ENCODE data around the gene RASGRP4.

DNA sequence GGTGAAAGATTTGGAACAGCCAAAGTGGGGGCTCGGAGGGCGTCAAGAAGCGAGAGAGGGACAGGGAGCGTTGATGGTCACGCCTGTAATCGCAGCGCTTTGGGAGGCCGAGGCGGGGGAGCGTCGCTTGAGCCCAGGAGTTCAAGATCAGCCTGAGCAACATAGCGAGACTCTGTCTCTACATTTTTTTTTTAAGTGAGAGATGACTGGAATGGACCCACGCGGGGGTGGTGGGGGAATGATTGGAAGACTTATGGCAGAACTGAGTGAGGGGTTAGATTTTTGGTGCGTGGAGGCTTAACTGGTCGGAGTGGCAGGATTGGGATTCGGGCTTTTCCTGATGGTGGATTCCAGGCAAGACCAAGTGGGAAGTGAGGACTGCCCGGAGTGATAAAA is 50.9 kb downstream of the RASGRP4 start:
- TF ChIP-seq EZH2 (IDR thresholded peaks at IDR 0.05): no peak
- TF ChIP-seq, protein P1, sequence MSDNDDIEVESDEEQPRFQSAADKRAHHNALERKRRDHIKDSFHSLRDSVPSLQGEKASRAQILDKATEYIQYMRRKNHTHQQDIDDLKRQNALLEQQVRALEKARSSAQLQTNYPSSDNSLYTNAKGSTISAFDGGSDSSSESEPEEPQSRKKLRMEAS (IDR thresholded peaks at IDR 0.05): no peak
- TF ChIP-seq POLR2AphosphoS5 (IDR thresholded peaks at IDR 0.05; ENCODE audit: low read depth, low read length): no peak
- no peak for TF ChIP-seq SRF (IDR thresholded peaks at IDR 0.05; ENCODE audit: low read depth)
- TF ChIP-seq, protein P2, sequence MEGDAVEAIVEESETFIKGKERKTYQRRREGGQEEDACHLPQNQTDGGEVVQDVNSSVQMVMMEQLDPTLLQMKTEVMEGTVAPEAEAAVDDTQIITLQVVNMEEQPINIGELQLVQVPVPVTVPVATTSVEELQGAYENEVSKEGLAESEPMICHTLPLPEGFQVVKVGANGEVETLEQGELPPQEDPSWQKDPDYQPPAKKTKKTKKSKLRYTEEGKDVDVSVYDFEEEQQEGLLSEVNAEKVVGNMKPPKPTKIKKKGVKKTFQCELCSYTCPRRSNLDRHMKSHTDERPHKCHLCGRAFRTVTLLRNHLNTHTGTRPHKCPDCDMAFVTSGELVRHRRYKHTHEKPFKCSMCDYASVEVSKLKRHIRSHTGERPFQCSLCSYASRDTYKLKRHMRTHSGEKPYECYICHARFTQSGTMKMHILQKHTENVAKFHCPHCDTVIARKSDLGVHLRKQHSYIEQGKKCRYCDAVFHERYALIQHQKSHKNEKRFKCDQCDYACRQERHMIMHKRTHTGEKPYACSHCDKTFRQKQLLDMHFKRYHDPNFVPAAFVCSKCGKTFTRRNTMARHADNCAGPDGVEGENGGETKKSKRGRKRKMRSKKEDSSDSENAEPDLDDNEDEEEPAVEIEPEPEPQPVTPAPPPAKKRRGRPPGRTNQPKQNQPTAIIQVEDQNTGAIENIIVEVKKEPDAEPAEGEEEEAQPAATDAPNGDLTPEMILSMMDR (IDR thresholded peaks at IDR 0.05 in 2 of 3, conservative IDR thresholded peaks at IDR 0.05 in 1 of 3; ENCODE audit: borderline replicate concordance in 1 of 3, insufficient read depth in 1 of 3, low read depth in 2 of 3, low read length in 2 of 3): no peak

Data from HCT116 (cell line).